Uterus (tissue), 4 donors: ENCODE measurements around the gene PAN3. TPM values are rescaled to one million over a fixed set of nuclear protein-coding genes. Genes with fewer than 3 reads are reported as not detected.
A peak's percentile ranks its signal among the peaks of the same experiment; 100 is the strongest.

Experiments
- DNase-seq, 2 donors: peaks; one replicate each; pipeline ENCODE4 v3.0.0-alpha.2; 2019 to 2020
- H3K27ac ChIP-seq, 2 donors: fragments of 200-600 bp; sonication (generic); 1 replicate in 1 of 2; 2 replicates in 1 of 2; pipeline ENCODE4 v1.5.1; 2016 to 2018
- H3K27me3 ChIP-seq, 2 donors: fragments of 200-600 bp; sonication (generic); one replicate each; pipeline ENCODE4 v1.5.1; 2018 to 2019; ENCODE audit warnings: control low read depth in 1 of 2
- H3K36me3 ChIP-seq, 2 donors: fragments of 200-600 bp; sonication (generic); one replicate each; pipeline ENCODE4 v1.5.1; 2019; ENCODE audit warnings: control low read depth in 1 of 2
- H3K4me1 ChIP-seq, 2 donors: fragments of 200-600 bp; sonication (generic); one replicate each; pipeline ENCODE4 v1.5.1; 2018 to 2019; ENCODE audit warnings: control low read depth in 1 of 2
- H3K4me3 ChIP-seq, 2 donors: fragments of 200-600 bp; sonication (generic); 1 replicate in 1 of 2; 2 replicates in 1 of 2; pipeline ENCODE4 v1.5.1; 2018 to 2019; ENCODE audit warnings: mild to moderate bottlenecking in 1 of 2
- H3K9me3 ChIP-seq, 2 donors: fragments of 200-600 bp; sonication (generic); one replicate each; pipeline ENCODE4 v1.5.1; 2019; ENCODE audit warnings: control low read depth in 1 of 2
- CTCF ChIP-seq, 4 experiments: fragments of 200-600 bp in 2 of 4; fragments of 450-650 bp in 2 of 4; sonication (generic) in 2 of 4; IDR thresholded peaks; one replicate each; pipeline ENCODE4 v1.5.1; 2016 to 2019; ENCODE audit warnings: antibody characterized with exemption in 4 of 4, mild to moderate bottlenecking in 2 of 4, moderate library complexity in 1 of 4
- POLR2A ChIP-seq, 2 donors: fragments of 450-650 bp; IDR thresholded peaks; one replicate each; pipeline ENCODE4 v1.6.1; 2016; ENCODE audit warnings: antibody characterized with exemption in 2 of 2, mild to moderate bottlenecking in 1 of 2, moderate library complexity in 1 of 2
- intact Hi-C: fragments of 100-400 bp; cut with DNase I; formaldehyde crosslinking; loops from one replicate; pipeline ENCODE4 v1.15.1; 2023; ENCODE audit warnings: low total_unique reads
- total RNA-seq, 4 donors: library from RNA; depleted of rRNA in 3 of 4; stranded (reverse); fragments of >200 nt in 3 of 4; gene quantifications; one replicate each; pipeline versions ENCODE4 v1.1.0 to v1.2.4, GENCODE V29; 2014 to 2023
- donor health status: DM: yes; HTN: yes; CAD: no.

PAN3 gene
- total RNA-seq, 4 donors from 2014 or later: 17.4 to 61.4 (median 48.2) TPM

- Histone ChIP-seq H3K36me3 (no peaks in the 10 kb centered on the region), H3K27ac (no peak overlapping the region), H3K4me1 (no peaks in the 10 kb centered on the region), H3K9me3 (no peaks in the 10 kb centered on the region), H3K4me3 (no peak overlapping the region), H3K27me3 (no peaks in the 10 kb centered on the region)
- TF ChIP-seq POLR2A (IDR thresholded peaks at IDR 0.05) (no peak), CTCF (IDR thresholded peaks at IDR 0.05) (no peak)
- no peak for DNase-seq
- intact Hi-C loops: no loop called here
Observed at GRCh38 chr13:28321756-28322155, 183.4 kb downstream of the PAN3 start.

- intact Hi-C loops: no loop called here
- no peaks in the 10 kb centered on the region for H3K27me3 ChIP-seq
- no peak for DNase-seq
- no peak overlapping the region for H3K27ac ChIP-seq
- no peaks in the 10 kb centered on the region for H3K4me1 ChIP-seq
- H3K9me3 ChIP-seq: no peaks in the 10 kb centered on the region
- H3K4me3 ChIP-seq: no peak overlapping the region
- TF ChIP-seq CTCF (IDR thresholded peaks at IDR 0.05): no peak
- no peak for TF ChIP-seq POLR2A (IDR thresholded peaks at IDR 0.05)
- H3K36me3 ChIP-seq: no peaks in the 10 kb centered on the region
Observed at GRCh38 chr13:28322256-28322905, 184.0 kb downstream of the PAN3 start.

- intact Hi-C loops: no loop called here
Observed at GRCh38 chr13:28324181-28324789, 185.9 kb downstream of the PAN3 start.

GRCh38 chr13:28325022-28325421 lies 186.7 kb downstream of the PAN3 start:
- H3K9me3 ChIP-seq: no peaks in the 10 kb centered on the region
- no peaks in the 10 kb centered on the region for H3K27me3 ChIP-seq
- no peak for DNase-seq
- H3K4me3 ChIP-seq: no peak overlapping the region
- H3K36me3 ChIP-seq: no peaks in the 10 kb centered on the region
- TF ChIP-seq POLR2A (IDR thresholded peaks at IDR 0.05): no peak
- no peak for TF ChIP-seq CTCF (IDR thresholded peaks at IDR 0.05)
- no peaks in the 10 kb centered on the region for H3K4me1 ChIP-seq
- intact Hi-C loops: no loop called here
- H3K27ac ChIP-seq: peak overlapping the region in 1 of 2 donors; percentile 8

More at GRCh38 chr13:28324181-28324789, 185.9 kb downstream of the PAN3 start:
- Histone ChIP-seq H3K9me3 (no peaks in the 10 kb centered on the region), H3K27me3 (no peaks in the 10 kb centered on the region), H3K4me3 (no peak overlapping the region), H3K27ac (peak overlapping the region in 1 of 2 donors; percentile 8), H3K36me3 (no peaks in the 10 kb centered on the region), H3K4me1 (no peaks in the 10 kb centered on the region)
- peak; percentile 18 to 50 for DNase-seq
- TF ChIP-seq CTCF (IDR thresholded peaks at IDR 0.05) (peak; percentile 46 to 61 (median 54)), POLR2A (IDR thresholded peaks at IDR 0.05) (no peak)

- DNase-seq: no peak
- H3K9me3 ChIP-seq: no peaks in the 10 kb centered on the region
- H3K4me3 ChIP-seq: no peak overlapping the region
- H3K4me1 ChIP-seq: no peaks in the 10 kb centered on the region
- no peak overlapping the region for H3K27ac ChIP-seq
- H3K36me3 ChIP-seq: no peaks in the 10 kb centered on the region
- intact Hi-C loops: no loop called here
- H3K27me3 ChIP-seq: no peaks in the 10 kb centered on the region
- TF ChIP-seq POLR2A (IDR thresholded peaks at IDR 0.05) (no peak), CTCF (IDR thresholded peaks at IDR 0.05) (no peak)
Observed at GRCh38 chr13:28326056-28326455, 187.7 kb downstream of the PAN3 start.
